GM19099 (cell line): ENCODE measurements around the gene GPR37L1.

Experiments used
- POLR2A ChIP-seq: IDR thresholded peaks from 3 replicates; pipeline ENCODE4 v1.6.1; 2011; ENCODE audit warnings: low read depth; ENCODE audit not compliant: insufficient read length; ENCODE audit errors: extremely low read depth

The GPR37L1 gene

DNA sequence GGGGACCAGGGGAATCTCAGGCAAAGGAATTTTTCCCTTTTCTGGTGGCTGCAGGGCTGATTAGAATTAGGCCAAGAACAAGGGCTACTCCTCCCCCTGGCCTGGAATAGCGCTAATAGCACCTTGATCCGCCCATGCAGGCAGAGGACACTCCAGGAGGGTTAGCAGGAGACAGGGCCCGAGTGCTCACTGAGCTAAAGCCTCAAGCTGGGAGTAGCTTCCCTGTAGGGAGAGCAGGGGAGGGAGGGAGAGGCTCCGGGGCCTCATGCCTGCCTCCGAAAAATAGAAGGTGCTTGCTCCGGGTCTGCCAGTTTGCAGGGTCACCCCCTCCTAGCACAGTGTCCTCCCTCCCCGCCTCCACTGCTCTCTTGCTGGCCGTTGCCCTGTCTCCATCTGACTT lies 33.9 kb downstream of the GPR37L1 start:
- TF ChIP-seq POLR2A: no peak

DNA sequence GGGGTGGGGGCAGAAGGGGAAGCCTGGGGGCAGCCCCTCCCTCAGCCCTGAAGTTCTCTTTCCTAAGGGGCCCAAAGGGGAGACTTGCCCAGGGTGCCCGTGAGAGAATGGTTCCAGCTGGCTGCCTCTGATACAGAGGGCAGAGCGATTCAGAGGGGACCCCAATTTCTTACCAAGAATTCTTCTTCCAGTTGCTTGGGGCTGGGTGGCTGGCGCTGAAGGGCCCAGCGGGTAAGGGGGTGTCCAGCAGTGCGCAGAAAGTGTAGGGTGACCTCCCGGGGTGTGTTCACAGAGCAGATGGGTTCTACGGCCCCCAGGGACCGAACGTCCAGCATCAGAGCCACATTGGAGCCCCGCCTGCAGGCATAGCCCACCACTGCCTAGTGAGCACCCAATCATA lies 35.2 kb downstream of the GPR37L1 start:
- no peak for TF ChIP-seq POLR2A

DNA sequence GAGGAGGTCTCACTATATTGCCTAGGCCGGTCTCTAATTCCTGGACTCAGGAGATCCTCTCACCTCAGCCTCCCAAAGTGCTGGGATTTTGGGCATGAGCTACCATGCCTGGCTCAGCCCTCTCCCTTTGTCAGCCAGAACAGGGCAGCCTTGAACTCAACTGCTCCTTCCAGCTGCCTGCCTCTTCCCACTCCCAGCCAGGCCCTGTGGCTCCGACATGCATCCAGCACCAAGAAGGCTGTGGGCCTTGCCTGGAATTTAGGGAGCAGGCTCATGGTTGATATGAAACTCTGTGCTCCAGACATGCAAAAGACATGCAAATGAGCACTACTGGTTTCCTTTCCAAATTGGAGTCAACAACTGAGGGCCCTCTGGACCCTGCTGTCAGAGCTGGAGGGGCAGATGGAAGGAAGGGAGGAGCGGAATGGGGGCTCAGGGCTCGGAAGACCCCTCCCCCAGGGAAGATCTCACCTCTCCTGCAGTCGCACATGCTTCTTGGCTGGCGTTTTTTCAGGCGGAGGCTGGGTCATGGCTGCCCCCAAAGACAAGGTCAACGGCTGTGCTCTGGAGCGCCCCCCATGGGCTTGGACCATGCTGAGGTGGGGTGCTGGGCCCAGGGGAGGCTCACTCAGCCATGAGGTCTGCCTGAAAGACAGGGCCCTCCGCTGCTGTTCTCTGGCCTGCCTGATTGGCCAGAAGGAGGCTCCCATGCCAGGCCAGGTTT lies 36.3 kb downstream of the GPR37L1 start:
- TF ChIP-seq POLR2A: peak; percentile 65

DNA sequence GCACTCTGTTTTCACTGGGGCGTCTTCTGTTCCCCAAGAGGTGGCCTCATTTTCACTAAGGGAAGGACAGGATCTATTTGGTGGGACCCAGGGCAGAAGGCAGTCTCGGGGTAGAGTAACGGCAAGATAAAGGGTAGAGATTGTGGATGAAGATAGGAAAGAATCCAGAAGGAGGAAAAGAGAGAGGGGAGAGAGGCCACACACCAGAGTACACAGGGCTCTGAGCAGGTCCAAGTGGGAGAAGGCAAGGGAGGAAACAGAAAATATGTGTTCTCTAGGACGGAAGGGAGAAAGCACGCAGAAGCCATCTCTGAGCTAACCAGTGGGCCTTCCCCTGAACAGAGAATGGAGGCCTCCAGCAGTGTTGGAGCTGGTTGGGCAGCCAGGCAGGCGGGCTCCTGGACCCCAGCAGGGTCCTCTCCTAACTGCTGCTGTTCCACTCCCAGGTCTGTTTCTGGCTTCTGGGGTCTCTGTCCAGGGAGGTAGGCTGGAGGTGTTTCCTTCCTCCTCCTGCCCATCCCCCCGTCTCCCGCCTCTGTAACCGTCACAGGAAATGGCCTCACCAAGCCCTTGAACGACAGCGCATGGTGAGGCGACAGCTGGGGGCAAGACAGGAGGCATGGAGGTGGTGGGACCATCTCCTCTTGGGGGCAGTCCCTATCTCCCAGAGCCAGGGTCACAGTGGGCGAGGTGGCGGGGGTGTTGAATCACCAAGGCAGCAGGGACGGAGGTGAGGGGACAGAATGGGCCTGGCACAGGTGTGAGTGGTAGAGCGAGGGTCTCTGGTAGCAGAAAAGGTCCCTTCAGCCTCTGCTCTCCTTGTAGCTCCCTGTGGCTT lies 37.0 kb downstream of the GPR37L1 start:
- peak; percentile 60 for TF ChIP-seq POLR2A

DNA sequence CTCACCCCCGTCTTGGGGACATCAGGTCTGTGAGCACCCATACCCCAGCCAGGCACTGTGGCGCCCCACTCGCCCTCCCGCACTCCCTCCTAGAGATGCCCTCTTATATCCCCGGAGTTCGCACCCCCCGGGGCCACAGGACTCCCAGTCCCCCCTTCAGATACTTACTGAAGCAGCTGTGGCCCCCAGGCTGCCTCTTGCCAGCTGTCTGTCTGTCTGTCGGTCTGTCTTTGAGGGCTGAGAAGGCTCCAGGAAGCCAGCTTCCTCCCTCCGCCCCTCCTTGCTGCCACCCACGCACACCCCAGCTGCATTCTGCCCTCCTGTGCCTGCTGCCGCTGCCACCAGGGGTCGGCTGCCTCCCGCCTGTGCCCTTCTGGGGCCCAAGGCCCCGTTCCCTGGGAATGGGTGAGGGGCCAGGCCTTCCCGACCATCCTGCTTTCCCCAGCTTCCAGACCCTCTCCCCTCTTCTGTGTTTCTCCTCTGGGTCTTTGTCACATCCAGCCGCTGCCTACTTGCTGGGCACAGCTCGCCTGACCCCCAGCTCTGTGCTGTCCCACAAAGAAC lies 37.7 kb downstream of the GPR37L1 start, which contains the start of gene PTPN7:
PTPN7 (minus strand) TSS at position 226 of the 564 bp plus-strand sequence. CDS start 1,200 bp downstream, outside the sequence.
- TF ChIP-seq POLR2A: peak; percentile 62

DNA sequence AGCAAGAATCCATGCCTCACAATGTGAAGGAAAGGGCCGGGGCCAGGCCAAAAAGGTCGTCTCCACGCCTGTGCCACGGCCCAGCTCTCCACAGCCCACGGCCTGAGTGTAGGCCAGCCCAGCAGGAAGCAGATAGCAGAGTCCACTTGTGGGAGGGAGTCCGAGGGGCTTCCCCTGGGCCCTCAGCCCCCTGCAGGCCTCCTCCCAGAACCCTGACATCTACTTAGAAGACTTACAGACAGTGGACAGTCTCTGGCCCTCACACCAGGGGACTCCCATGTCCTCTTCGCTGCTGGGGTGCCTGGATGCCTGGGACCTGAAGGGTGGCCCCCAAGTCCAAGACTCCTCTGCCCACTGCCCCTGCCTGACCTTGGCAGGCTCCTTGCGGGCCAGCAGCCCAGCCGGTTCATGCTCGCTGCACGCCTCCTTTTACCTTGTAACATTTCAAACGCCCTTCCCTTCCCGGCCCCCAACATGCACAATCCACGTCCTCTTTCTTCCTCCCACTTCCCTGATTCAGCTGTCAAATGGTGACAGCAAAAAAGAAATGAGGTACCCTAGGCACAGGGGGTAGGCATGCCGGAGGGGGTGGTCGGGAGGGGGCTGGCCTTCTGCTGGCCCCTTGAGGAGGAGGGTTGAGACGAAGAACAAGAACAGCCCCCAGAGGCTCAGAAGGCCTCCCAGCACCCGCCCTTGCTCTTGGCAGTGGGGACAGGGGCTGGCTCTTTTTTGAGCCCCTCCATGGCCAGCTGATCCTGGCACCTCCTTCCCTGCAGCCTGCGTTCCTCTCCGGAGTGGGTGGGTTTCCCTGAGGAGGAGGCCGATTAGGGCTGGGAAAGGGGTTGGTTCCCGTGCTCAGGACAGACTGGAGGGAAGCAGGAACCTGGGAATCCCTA lies 38.7 kb downstream of the GPR37L1 start:
- TF ChIP-seq POLR2A: peak; percentile 2

DNA sequence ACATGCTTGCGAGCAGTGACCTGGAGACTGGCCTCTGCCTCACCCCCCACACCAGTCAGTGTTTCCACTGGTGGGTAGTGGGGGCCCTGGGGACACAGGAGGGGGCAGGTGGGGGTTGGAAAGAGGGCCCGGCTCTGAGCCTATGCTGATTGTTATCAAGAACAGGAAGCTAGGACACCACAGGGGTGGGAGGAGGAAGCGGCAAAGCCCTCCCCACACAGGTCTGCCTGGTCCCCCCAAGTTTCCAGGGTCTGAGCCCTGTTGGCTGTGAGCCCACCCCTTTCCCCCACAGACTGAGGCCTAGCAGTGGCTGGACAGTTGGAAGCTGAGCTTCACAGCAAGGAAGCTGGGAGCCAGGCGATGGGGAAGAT lies 39.3 kb downstream of the GPR37L1 start:
- no peak for TF ChIP-seq POLR2A

DNA sequence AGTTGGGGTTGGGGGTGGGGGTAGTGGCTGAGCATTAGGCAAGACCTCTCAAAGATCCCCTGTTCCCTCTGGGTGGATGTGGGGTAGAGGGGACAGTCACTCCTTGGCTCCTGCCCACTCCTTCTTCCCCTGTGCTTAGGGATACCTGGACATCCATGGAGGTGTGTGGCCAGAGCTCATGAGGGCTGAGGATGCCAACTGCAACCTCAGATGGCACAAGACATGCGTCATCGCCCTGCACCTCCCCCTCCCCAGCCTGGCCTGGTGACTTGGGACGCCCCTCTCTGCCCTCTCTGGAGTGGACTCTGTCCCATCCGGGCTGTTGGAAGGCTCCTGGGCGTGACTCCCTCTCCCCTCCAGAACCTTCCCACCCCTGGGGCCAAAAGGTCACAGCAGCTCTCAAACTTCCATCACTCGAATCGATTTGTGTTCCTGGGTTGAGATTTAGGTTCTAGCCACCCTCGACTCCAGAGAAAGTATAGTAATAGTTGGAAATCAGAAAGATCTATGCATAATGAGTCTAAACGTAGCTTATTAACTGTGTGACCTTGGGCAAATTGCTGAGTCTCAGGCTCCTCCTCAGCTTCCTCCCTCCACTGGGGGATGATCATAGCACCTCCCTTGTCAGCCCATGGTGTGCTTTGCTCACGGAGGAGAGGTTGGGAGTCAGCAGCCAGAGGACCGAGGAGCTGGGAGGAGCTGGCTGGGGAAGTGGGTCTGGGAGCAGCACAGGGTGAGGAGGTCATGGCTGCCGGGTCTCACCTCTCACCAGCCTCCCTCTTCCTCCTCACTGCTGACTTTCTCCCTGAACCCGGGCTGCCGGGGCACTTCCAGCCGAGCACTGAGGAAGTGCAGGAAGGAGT lies 39.9 kb downstream of the GPR37L1 start:
- TF ChIP-seq POLR2A: no peak

DNA sequence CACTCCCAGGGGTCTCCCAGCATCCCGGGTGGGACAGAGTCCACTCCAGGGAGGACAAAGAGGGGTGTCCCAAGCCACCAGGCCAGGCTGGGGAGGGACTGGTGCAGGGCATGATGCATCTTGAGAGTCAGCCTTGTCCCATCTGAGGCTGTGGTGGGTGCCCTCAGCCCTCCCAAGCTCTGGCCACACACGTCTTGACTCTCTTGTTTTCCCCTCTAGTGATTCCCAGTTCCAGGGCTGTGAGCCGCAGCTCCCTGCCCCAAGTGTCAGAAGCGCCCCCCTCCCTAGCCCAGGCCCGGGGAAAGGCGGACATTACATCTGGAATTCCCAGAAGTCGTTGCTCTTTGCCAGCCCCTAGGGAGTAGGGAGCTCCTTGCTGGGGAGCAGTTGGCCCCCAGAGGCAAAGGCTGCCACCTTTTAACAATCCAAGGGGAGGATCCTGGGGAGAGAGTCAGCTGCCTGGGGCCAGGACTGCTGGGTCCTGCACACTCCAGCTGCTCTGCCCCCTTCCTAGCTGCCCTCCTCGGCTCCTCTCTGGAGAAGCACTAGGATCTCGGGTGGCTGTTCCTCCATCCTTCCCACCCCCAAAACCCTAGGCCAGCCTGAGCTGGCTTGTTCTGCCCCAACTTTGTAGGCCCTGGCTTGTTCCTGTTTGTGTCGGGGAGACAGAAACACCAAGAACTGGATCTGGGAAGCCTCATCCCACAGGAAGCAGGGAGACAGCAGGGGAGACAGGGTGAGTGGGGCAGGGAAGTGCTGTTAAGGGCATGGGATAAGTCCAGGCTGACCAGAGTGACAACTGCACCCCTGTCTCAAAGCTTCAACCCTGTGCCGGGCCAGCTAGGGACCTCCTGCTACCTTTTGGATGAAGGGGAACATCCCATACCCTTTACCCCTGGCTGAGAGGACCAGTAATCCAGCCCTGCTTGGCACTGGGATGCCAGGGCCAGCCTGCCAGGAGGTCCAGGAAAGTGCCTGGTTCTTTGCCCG lies 40.9 kb downstream of the GPR37L1 start:
- TF ChIP-seq POLR2A: no peak

DNA sequence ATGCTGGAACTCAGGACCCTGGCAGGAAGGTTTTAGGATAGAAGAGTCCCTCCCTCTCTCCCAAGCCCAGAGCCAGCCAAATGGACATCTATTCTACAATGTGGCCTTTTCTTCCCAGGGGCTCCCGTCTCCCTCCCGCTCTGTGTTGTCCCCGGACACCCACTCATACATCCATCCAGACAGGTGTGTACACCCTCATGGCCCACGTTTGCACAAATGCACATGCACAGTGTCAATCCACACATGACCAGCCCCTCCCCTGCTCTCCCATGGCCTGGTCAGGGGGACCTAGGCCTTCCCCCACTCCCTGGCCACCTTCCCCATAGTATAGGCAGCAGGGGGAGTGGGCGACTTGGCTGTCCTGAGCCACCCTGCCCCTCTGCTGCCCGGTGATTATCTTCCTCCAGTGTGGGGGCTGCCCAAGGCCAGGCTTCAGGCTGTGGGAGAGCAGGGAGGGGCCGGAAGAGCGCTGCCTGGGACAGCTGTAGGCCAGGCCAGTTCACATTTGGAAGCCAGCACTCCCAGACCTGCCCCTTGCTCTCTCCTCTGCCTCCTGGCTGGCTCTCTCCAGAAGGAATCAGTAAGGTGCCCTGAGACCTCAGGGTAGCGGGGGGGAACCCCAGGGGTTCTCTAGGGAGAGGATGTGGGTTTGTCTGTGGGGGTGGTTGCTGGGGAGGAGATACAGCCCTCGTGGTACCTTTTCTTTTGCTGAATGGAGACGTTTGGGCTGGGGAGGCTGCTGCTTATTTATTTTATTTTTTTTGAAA lies 41.7 kb downstream of the GPR37L1 start:
- TF ChIP-seq POLR2A: no peak

DNA sequence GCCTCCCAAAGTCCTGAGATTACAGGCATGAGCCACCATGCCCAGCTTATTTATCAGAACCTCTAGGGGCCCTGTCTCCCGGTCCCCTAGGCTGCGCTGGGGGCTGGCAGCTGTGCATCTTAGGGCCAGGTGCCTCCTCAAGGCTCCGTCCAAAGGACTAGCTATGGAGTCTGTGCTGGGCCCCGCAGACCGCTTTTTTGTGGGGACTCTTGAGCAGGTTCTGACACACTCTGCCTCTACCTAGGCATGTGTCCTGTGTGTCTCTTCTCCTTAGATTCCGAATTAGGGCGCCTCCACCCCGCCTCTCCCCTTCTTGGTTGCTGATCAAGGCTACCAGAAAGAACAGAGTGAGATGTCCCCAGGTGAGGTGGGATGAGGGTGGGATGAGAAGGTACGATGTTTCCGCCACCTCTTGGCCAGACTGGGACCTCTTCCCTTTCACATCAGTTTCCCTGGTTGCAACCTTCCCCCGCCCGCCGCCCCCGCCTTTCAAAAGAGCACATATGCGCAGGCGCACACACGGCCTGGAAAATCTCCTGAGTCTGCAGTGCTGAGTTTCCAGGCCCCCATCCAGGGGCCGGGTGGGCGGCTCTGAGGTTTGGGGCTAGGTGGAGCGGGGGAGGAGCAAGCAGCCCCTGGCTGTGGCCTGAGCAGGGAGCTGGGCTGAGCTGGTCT lies 42.7 kb downstream of the GPR37L1 start:
- no peak for TF ChIP-seq POLR2A
